Thyroid gland (tissue), 4 donors: ENCODE results near the gene KLHL2.

Source experiments
- CTCF ChIP-seq, 6 experiments: fragments of 200-600 bp in 3 of 6; fragments of 450-650 bp in 3 of 6; sonication (generic) in 3 of 6; IDR thresholded peaks; one replicate each; pipeline ENCODE4 v1.5.1; 2016 to 2019; ENCODE audit warnings: antibody characterized with exemption in 6 of 6, mild to moderate bottlenecking in 2 of 6, inconsistent platforms in 1 of 6, moderate library complexity in 1 of 6
- POLR2A ChIP-seq, 2 donors: fragments of 450-650 bp; IDR thresholded peaks; one replicate each; pipeline ENCODE4 v1.6.1; 2017; ENCODE audit warnings: antibody characterized with exemption in 2 of 2, mild to moderate bottlenecking in 2 of 2, moderate library complexity in 1 of 2

- no peak for TF ChIP-seq CTCF (IDR thresholded peaks at IDR 0.05)
- TF ChIP-seq POLR2A (IDR thresholded peaks at IDR 0.05) = no peak
Measured at GRCh38 chr4:165167650-165168049, 39.7 kb upstream of the KLHL2 start.
